Activated T-cell treated with anti-CD3 and anti-CD28 coated beads, Interleukin-2, amount 50 U/mL, for 4 hours (primary cell): Measurements from ENCODE around the gene AFF2. TPM values are rescaled to one million over a fixed set of nuclear protein-coding genes. Genes with fewer than 3 reads are reported as not detected.

Experiments
- ATAC-seq, 2 donors: fragments of 200-7000 bp; cut with Tn5 transposase; one replicate each; pipeline ENCODE4 v1.10.0; 2021
- DNase-seq: peaks from one replicate; pipeline ENCODE4 v3.0.0-alpha.2; 2020
- H3K27me3 Mint-ChIP-seq: one replicate; pipeline ENCODE4 v1.8.0; 2021; ENCODE audit warnings: low read depth, mixed read lengths
- H3K36me3 Mint-ChIP-seq: one replicate; pipeline ENCODE4 v1.8.0; 2022; ENCODE audit warnings: mixed read lengths; ENCODE audit not compliant: insufficient read depth
- H3K4me1 Mint-ChIP-seq: one replicate; pipeline ENCODE4 v1.8.0; 2021; ENCODE audit warnings: low read depth, mixed read lengths
- H3K4me3 Mint-ChIP-seq: one replicate; pipeline ENCODE4 v1.8.0; 2021; ENCODE audit warnings: mild to moderate bottlenecking, moderate library complexity, mixed read lengths
- H3K9me3 Mint-ChIP-seq: one replicate; pipeline ENCODE4 v1.8.0; 2021; ENCODE audit warnings: mixed read lengths
- total RNA-seq, 3 donors: library from RNA; stranded (reverse); gene quantifications; one replicate each; pipeline ENCODE4 v1.2.1, GENCODE V29; 2021

The AFF2 gene
- total RNA-seq, 3 donors from 2014 or later = 4.9 to 7.0 (median 5.8) TPM

DNA sequence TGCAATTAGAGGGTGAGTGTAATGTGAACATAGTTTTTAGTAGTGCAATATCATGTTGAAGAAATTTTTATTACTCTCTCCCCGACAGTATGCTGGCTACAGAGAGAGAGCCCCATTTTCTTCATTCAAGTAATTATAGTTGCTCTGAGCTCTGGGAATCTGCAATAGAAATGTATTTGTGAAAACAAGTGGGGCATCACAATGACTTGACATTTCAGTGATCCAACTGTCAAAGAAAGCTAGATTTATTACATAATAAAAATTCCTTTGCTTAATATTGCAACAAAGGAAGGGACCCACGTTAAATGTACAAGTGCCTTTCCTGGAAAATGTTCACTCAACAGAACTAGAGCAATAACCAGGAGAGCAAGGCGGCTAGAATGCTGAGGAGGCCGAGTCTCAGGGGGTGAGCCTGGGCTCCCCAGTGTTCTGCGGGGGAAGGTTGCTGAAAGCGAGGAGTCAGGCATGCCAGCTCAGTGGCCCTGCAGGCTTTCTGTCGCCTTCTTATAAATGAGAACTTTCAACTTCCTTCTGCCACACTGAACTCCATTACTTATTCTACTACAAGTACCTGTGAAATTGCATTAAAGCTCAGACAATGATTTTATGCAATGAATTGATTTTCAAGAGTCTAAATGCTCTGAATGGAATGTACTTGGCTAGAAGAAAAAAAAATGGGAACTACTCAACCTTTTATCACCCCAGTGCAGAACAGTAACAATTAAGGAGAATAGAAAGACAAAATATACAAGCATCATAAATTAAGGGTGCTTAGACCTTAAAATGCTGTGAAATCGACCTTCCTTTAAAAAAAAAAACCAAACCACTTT, 476.4 kb downstream of the AFF2 start:
- H3K36me3 Mint-ChIP-seq = no peaks in the 10 kb centered on the region
- no peaks in the 10 kb centered on the region for H3K4me1 Mint-ChIP-seq
- H3K9me3 Mint-ChIP-seq = no peaks in the 10 kb centered on the region
- ATAC-seq (no peak), DNase-seq (no peak)
- H3K27me3 Mint-ChIP-seq = no peaks in the 10 kb centered on the region
- no peak overlapping the region for H3K4me3 Mint-ChIP-seq

DNA sequence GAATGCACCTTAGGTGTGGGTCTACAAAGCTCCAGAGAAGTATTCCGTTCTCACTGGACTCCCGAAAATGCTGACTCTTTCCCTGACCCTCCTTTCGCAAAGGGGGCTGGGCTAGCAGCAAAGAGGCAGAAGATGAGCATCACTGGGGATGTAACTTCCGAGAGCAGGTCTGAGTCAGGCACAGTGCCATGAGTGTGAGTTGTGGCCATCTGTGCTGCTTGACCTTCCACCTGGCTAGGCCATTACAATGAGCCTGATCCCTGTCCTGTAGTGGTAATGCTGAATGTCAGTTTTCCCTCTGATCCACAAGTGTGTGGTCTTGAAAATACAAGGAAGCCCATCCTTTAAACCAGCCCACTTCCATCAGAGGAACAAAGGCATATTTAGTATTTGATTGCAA, 479.4 kb downstream of the AFF2 start:
- Mint-ChIP-seq H3K4me3 (no peak overlapping the region), H3K27me3 (no peaks in the 10 kb centered on the region), H3K4me1 (peaks cover 2% of the 10 kb centered on the region), H3K36me3 (no peaks in the 10 kb centered on the region), H3K9me3 (no peaks in the 10 kb centered on the region)
- no peak for ATAC-seq
- no peak for DNase-seq

DNA sequence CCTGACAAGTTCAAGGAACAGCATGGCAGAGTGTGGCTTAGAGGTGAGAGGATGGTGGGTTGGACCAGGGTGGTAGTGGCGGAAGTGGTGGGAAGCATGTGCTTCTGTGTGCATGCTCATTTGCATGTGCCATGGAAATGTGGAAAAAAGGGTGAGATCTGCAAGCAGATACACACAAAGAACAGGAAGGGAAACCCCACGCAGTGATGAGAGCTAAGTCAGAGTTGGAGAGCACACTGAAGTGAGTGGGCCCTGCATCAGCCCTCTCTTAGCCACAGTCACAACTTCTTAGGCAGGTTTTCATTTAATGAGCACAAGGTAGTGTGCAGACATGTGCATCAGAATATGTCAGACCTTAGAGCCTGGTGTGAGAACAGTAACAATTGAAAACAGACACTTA, 483.8 kb downstream of the AFF2 start:
- H3K36me3 Mint-ChIP-seq = no peaks in the 10 kb centered on the region
- no peak overlapping the region for H3K4me3 Mint-ChIP-seq
- no peaks in the 10 kb centered on the region for H3K9me3 Mint-ChIP-seq
- ATAC-seq = peak in 1 of 2 donors; percentile 23
- H3K27me3 Mint-ChIP-seq = no peaks in the 10 kb centered on the region
- peaks cover 2% of the 10 kb centered on the region for H3K4me1 Mint-ChIP-seq
- no peak for DNase-seq

DNA sequence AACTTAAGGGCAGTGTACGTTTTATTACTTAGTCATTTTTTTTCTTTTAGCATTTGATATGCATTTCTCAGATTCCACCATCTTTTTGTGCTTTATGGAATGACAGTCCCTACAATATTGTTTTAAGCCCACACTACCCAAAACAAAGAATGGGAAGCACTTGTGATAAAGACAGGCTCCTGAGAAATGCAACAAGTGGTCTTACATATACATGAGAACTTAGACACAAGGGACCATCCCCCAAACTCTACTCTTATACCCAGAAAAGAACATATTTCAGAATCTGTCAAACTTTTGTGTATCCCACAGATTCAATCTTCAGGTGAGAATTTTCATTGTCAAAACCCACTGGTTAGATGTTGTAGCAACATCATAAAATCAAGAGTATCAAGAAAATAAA, 491.1 kb downstream of the AFF2 start:
- ATAC-seq (no peak), DNase-seq (no peak)
- H3K4me1 Mint-ChIP-seq = no peaks in the 10 kb centered on the region
- H3K36me3 Mint-ChIP-seq = no peaks in the 10 kb centered on the region
- H3K27me3 Mint-ChIP-seq = no peaks in the 10 kb centered on the region
- H3K9me3 Mint-ChIP-seq = no peaks in the 10 kb centered on the region
- no peak overlapping the region for H3K4me3 Mint-ChIP-seq

DNA sequence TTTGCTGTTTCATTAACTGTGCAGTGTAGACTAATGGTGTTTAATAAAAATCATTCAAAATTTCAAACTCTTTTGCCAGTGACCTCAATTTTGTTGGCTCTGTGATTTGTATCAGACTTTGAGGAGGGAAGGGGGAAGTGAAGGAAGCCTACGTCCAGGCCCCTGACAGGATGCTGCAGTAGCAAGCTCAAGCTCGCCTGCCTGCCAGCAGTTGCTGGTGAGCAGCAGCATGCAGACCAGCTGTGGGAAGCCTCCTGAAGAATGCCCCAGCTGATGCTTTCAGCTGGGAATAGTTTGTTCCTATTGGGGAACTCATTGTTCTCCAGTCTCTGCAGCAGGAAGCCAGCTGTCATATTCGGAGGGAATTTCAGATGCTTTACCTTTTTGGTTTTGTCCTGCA, 495.2 kb downstream of the AFF2 start:
- Mint-ChIP-seq H3K4me1 (no peaks in the 10 kb centered on the region), H3K27me3 (no peaks in the 10 kb centered on the region), H3K9me3 (no peaks in the 10 kb centered on the region), H3K36me3 (no peaks in the 10 kb centered on the region), H3K4me3 (no peak overlapping the region)
- DNase-seq (no peak), ATAC-seq (no peak)

DNA sequence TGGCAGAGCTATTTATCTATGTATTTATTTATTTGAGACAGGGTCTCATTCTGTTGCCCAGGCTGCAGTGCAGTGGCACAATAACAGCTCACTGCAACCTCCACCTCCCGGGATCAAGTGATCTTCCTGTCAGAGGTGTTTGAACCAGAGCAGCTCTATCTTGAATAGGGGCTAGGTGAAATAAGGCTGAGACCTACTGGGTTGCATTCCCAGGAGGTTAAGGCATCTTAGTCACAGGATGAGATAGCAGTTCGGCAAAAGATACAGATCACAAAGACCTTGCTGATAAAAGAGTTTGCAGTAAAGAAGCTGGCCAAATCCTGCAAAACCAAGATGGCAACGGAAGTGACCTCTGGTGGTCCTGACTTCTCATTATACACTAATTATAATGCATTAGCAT, 501.9 kb downstream of the AFF2 start:
- DNase-seq (no peak), ATAC-seq (no peak)
- H3K4me1 Mint-ChIP-seq = no peaks in the 10 kb centered on the region
- H3K36me3 Mint-ChIP-seq = no peaks in the 10 kb centered on the region
- no peaks in the 10 kb centered on the region for H3K27me3 Mint-ChIP-seq
- H3K9me3 Mint-ChIP-seq = no peaks in the 10 kb centered on the region
- H3K4me3 Mint-ChIP-seq = no peak overlapping the region

DNA sequence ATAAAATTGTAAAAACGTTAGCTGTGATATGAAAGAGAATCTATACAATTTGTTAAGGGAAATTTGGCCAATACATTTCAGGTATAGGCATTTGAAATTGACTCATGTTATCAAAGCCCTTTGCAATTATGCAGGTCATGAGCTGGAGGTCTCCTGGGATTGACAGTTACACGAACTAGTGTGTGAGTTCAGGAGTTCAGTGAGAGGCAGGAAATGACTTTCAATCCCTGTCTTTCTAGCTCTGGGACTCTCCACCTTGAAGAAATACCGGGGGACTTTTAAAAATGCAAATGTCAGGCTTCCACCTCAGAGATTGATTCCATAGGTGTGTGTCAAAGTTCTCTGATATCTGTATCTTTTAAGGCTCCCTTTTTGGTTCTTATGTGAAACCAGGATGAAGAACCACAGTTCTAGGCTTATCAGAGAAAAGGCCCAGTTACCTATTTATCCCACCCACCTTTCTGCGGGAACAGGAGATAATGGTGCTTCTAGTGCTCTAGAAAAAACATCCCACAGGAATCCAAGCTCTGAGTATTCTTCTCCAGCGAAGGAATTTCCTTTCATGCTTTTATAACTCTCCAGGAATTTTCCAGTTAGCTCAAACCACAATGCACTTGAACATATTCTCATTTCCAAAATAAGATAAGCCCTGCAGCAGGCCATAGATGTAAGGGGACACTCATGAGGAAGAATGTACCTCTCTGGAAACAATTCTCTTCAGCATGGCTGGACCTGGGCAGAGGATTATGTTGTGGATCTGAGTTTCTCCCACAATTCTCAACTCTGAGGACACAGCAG, 503.6 kb downstream of the AFF2 start:
- no peaks in the 10 kb centered on the region for H3K4me1 Mint-ChIP-seq
- H3K36me3 Mint-ChIP-seq = no peaks in the 10 kb centered on the region
- DNase-seq = no peak
- no peaks in the 10 kb centered on the region for H3K9me3 Mint-ChIP-seq
- no peak overlapping the region for H3K4me3 Mint-ChIP-seq
- no peak for ATAC-seq
- no peaks in the 10 kb centered on the region for H3K27me3 Mint-ChIP-seq

DNA sequence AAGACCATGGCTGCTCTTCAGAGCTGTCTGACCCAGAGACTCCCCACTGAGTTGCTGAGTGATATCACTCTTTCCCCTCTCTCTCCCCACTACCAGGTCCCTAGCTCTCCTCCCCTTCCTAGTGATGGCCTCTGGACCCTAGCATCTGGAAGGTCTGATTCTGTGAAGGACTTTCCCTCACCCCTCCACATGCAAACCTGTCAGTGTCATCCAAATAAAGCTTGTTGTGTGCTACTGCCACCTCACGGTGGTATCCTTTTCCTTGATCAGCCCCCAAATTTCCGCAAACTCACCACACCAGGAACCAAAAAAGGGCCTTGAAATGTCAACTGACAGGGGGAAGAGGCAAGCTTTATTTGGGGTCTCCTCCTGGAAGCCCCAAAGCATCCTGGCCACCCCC, 504.5 kb downstream of the AFF2 start:
- H3K4me3 Mint-ChIP-seq = no peak overlapping the region
- ATAC-seq = no peak
- H3K36me3 Mint-ChIP-seq = no peaks in the 10 kb centered on the region
- no peaks in the 10 kb centered on the region for H3K4me1 Mint-ChIP-seq
- H3K9me3 Mint-ChIP-seq = no peaks in the 10 kb centered on the region
- H3K27me3 Mint-ChIP-seq = no peaks in the 10 kb centered on the region
- DNase-seq = no peak

DNA sequence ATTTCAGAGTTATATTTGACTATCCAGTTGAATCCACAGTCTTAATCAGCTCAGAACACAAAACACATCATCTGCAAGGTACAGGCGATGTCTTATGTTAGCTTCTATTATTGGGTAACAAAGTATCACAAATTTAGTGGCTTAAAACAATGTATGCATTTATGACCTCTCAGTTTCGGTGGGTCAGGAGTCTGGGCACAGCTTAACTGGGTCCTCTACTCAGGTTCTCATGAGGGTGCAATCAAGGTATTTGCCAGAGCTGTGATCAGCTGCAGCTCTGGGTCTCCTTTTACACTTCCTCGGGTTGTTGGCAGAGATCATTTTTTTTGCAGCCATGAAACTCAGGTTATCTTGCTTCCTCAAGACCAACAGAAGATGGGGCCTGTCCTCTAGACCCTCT, 505.8 kb downstream of the AFF2 start:
- no peak overlapping the region for H3K4me3 Mint-ChIP-seq
- H3K9me3 Mint-ChIP-seq = no peaks in the 10 kb centered on the region
- H3K4me1 Mint-ChIP-seq = no peaks in the 10 kb centered on the region

DNA sequence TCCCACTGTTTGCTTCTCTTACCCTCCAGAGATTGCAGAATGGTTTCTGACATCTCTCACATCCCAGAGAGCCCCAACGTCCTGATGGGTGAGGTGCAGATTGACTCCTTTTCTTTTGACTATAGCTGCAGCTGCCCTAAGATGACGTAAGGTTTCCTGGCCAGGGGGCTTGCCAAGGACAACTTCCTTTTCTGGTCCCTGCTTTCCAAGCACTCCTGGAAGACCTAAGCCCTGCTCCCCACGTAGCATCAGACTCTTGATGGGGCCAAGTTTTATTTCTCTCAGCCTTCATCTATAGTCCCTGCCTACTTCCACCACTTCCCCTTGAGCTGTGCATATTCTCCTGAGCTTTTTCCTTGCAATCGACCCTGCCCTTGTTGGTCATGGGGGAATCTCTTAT, 507.0 kb downstream of the AFF2 start:
- DNase-seq (no peak), ATAC-seq (no peak)
- no peaks in the 10 kb centered on the region for H3K9me3 Mint-ChIP-seq
- no peak overlapping the region for H3K4me3 Mint-ChIP-seq
- H3K27me3 Mint-ChIP-seq = no peaks in the 10 kb centered on the region
- H3K36me3 Mint-ChIP-seq = no peaks in the 10 kb centered on the region
- no peaks in the 10 kb centered on the region for H3K4me1 Mint-ChIP-seq

More for the DNA sequence above, 505.8 kb downstream of the AFF2 start:
- ATAC-seq = no peak
- no peaks in the 10 kb centered on the region for H3K27me3 Mint-ChIP-seq
- DNase-seq = no peak
- no peaks in the 10 kb centered on the region for H3K36me3 Mint-ChIP-seq

DNA sequence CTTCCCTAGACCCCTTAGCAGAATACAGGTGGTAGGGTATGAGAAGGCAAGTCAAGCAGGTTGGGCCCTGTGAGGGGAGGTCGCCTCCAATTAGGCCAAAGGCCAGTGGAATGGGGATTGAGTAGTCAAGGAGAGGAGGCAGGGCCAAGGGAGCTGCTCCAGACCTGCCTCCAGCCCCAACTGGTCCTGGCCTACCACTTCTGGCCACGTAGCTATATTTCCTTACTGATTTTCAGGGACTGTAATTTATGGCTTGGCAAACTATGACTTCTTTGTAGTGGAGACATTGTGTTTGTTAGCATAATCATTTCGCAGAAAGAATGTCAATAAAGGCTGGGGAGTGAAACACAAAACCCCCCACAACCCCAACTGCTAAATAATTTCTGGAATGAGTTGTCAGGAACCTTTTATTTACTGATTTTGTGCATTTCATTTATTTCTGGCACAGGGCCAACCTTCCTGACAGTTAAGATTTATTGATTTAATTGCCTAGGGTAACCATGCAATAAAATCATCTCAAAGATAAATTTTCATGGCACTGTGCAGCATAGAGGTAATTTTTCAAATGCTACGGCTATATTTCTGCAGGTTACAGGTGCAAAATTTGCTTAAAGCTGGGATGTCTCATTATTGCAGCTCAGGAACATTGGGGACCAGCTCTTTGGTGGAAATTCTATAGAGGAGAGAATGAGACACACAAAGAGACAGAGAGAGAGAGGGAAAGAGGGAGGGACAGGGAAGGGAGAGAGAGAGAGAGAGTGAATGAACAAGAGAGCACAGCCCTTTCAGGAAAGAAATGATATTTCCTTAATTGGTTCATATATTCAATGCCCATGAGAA, 509.8 kb downstream of the AFF2 start:
- Mint-ChIP-seq H3K9me3 (no peaks in the 10 kb centered on the region), H3K4me1 (no peaks in the 10 kb centered on the region), H3K4me3 (no peak overlapping the region), H3K36me3 (no peaks in the 10 kb centered on the region), H3K27me3 (no peaks in the 10 kb centered on the region)
- DNase-seq (no peak), ATAC-seq (no peak)

DNA sequence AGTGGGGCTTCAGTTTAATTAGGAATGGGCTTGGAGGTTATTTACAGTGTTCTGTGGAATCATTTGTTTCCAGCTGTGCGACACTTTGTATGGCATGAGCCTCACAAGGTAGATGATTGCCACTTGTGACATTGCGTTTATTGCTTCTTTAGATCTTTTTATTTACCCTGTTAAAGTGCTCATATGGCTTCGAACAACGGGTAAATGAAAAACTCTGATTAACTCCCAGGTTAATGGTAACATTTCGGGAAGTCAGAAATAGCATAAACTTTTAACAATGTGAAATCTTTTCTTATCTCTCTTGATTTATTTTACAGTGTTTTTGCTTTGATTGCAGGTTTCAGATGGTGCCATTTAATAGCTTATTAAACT, 510.4 kb downstream of the AFF2 start:
- no peak overlapping the region for H3K4me3 Mint-ChIP-seq
- H3K9me3 Mint-ChIP-seq = no peaks in the 10 kb centered on the region
- no peak for ATAC-seq
- no peaks in the 10 kb centered on the region for H3K36me3 Mint-ChIP-seq
- DNase-seq = no peak
- no peaks in the 10 kb centered on the region for H3K4me1 Mint-ChIP-seq
- H3K27me3 Mint-ChIP-seq = no peaks in the 10 kb centered on the region

DNA sequence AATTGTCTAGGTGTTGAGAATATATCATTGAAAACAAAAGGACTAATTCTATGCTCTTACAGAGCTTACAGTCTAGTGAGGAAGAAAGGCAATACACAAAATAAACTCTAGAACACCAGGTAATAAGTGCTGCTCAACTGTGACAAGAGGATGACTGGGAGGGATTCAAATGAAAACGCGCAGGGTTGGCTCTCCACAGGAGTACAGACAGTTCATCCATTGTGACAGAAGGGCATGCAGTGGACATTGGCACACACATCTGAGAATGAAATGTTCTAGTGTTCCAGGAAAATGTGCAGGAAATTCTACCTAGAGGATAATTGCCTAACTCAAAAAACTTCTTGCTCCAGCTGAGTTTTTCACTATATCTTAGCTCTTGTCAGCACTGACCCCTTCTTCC, 512.7 kb downstream of the AFF2 start:
- DNase-seq (no peak), ATAC-seq (no peak)
- H3K9me3 Mint-ChIP-seq = no peaks in the 10 kb centered on the region
- H3K4me1 Mint-ChIP-seq = no peaks in the 10 kb centered on the region
- H3K4me3 Mint-ChIP-seq = no peak overlapping the region
- H3K36me3 Mint-ChIP-seq = no peaks in the 10 kb centered on the region
- H3K27me3 Mint-ChIP-seq = no peaks in the 10 kb centered on the region

DNA sequence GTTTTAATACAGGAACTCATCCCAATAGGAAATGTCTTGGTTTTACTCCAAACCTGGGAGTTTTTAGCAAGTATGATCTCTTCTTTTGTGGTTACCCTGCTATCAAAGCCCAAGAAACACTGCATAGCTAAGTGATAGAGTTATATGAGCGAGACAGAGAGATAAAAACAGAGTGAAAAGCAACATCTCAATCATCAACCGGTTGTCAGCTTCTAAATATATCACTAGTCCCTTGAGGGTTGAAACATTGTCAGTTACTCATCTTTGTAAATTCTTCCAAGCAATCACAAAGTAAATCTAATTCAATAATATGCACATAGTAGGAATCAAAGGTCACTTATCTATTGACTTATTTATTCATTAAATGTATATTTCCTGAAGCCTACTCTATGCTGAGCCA, 520.7 kb downstream of the AFF2 start:
- no peak for ATAC-seq
- Mint-ChIP-seq H3K27me3 (no peaks in the 10 kb centered on the region), H3K9me3 (peaks cover 5% of the 10 kb centered on the region), H3K4me1 (no peaks in the 10 kb centered on the region), H3K4me3 (no peak overlapping the region), H3K36me3 (no peaks in the 10 kb centered on the region)
- DNase-seq = no peak
